Thymus (tissue), 11 donors: ENCODE measurements around the gene KRTAP5-1. TPM values are rescaled to one million over a fixed set of nuclear protein-coding genes. Genes with fewer than 3 reads are reported as not detected.
"Not testable (repeated sequence)": the region's sequence is repeated elsewhere in the genome, so short reads cannot be mapped to it uniquely, and the experiment has no call there.

Experiments
- DNase-seq, 9 donors: peaks; one replicate each; pipeline ENCODE4 v3.0.0-alpha.2; 2013; ENCODE audit warnings: low spot score in 9 of 9, low read depth in 6 of 9, missing footprints in 1 of 9
- H3K27ac ChIP-seq, 2 donors: one replicate each; pipeline ENCODE4 v1.5.1; 2013; ENCODE audit warnings: control low read depth in 1 of 2, low read depth in 1 of 2, low read length in 1 of 2, mild to moderate bottlenecking in 1 of 2, moderate library complexity in 1 of 2
- H3K27me3 ChIP-seq, 2 donors: one replicate each; pipeline ENCODE4 v1.5.1; 2013; ENCODE audit warnings: low read length in 1 of 2; ENCODE audit not compliant: control insufficient read depth in 2 of 2, insufficient read depth in 1 of 2
- H3K36me3 ChIP-seq, 2 donors: one replicate each; pipeline ENCODE4 v1.5.1; 2013; ENCODE audit warnings: low read length in 1 of 2, mild to moderate bottlenecking in 1 of 2, moderate library complexity in 1 of 2; ENCODE audit not compliant: control insufficient read depth in 2 of 2, insufficient read depth in 2 of 2
- H3K4me1 ChIP-seq, 2 donors: one replicate each; pipeline ENCODE4 v1.5.1; 2013; ENCODE audit warnings: low read length in 2 of 2; ENCODE audit not compliant: control insufficient read depth in 2 of 2, insufficient read depth in 2 of 2
- H3K4me3 ChIP-seq, 2 donors: one replicate each; pipeline ENCODE4 v1.5.1; 2013; ENCODE audit warnings: low read length in 2 of 2, control low read depth in 1 of 2, mild to moderate bottlenecking in 1 of 2
- H3K9me3 ChIP-seq, 2 donors: one replicate each; pipeline ENCODE4 v1.5.1; 2013; ENCODE audit warnings: low read length in 1 of 2, mild to moderate bottlenecking in 1 of 2; ENCODE audit not compliant: control insufficient read depth in 2 of 2, insufficient read depth in 1 of 2
- WGBS: extraction: QIAGEN DNeasy Blood & Tissue Kit; methylation state at CpG from one replicate; pipeline ENCODE4 v1.1.7; 2013; 5-methylcytosine and 5-hydroxymethylcytosine counted together
- polyA plus RNA-seq: library from polyadenylated mRNA; stranded (reverse); fragments of 200-250 nt; gene quantifications from one replicate; pipeline ENCODE4 v1.2.3, GENCODE V29; 2013
- total RNA-seq: library from RNA; stranded (reverse); fragments of 120-200 nt; gene quantifications from one replicate; pipeline ENCODE4 v1.2.4, GENCODE V29; 2013
- donor health status: healthy.

KRTAP5-1 gene
- total and polyA plus RNA-seq, 2 donors = not detected

- DNase-seq, H3K4me1 ChIP-seq, H3K36me3 ChIP-seq, H3K4me3 ChIP-seq, H3K27ac ChIP-seq: not testable (repeated sequence)
- peaks cover 0 to 15% of the 10 kb centered on the region in 2 donors for H3K9me3 ChIP-seq
- WGBS = 86% methylated on average over 16 of the region's 16 CpGs
- H3K27me3 ChIP-seq = peaks cover 40 to 47% of the 10 kb centered on the region in 2 donors
These were observed 9.3 kb downstream of the KRTAP5-1 start for GRCh38 chr11:1575756-1576155.

DNA sequence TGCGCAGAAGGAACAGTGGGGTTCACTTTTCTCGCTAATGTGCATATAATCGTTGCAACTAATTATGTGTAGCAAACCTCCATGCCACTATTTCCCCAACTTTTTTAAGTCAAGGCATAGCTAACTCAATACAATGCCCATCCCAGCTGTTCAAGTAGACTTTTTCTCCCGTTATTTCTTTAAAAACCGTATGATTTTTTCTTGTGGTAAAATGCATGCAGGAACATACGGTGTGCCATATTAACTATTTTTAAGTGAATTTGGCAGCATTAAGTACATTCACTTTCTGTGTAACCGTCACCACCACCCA, 10.2 kb downstream of the KRTAP5-1 start:
- Histone ChIP-seq H3K36me3 (no peaks in the 10 kb centered on the region), H3K4me3 (no peak overlapping the region), H3K27me3 (peaks cover 49 to 56% of the 10 kb centered on the region in 2 donors), H3K27ac (no peak overlapping the region), H3K4me1 (peaks cover 7 to 13% of the 10 kb centered on the region in 2 donors), H3K9me3 (peaks cover 0 to 12% of the 10 kb centered on the region in 2 donors)
- WGBS = 24% methylated on average over 7 of the region's 7 CpGs
- no peak for DNase-seq

- WGBS = 2% methylated on average over 64 of the region's 64 CpGs
These were observed 10.7 kb downstream of the KRTAP5-1 start for GRCh38 chr11:1574238-1574932.

DNA sequence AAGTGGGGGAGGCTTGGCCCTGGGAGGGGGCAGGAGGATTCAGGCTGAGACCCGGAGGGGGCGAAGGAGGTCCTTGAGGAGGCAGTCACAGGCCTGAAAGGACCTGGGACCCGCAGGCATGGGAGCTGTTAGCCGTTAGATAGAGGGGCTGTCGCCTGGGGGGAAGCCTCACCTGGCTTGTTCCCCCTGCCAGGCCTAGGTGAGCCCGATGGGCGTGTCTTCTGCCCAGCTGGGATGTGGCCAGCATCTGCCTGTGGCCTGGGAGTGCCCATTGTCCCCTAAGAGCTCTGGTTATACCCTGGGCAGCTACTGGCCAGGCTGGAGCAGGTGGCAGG, 11.2 kb downstream of the KRTAP5-1 start:
- Histone ChIP-seq H3K9me3 (peaks cover 0 to 12% of the 10 kb centered on the region in 2 donors), H3K27ac (peak overlapping the region in 1 of 2 donors; percentile 31), H3K36me3 (no peaks in the 10 kb centered on the region), H3K4me1 (peaks cover 7 to 13% of the 10 kb centered on the region in 2 donors), H3K4me3 (no peak overlapping the region), H3K27me3 (peaks cover 53 to 66% of the 10 kb centered on the region in 2 donors)
- peak in 1 of 9 donors; percentile 19 for DNase-seq
- 8% methylated on average over 7 of the region's 7 CpGs for WGBS

More at GRCh38 chr11:1574238-1574932, 10.7 kb downstream of the KRTAP5-1 start:
- no peaks in the 10 kb centered on the region for H3K36me3 ChIP-seq
- DNase-seq = peak in 2 of 9 donors; percentile 41 to 43
- peaks cover 0 to 12% of the 10 kb centered on the region in 2 donors for H3K9me3 ChIP-seq
- H3K4me3 ChIP-seq = peak overlapping the region in 1 of 2 donors; percentile 36
- H3K4me1 ChIP-seq = peaks cover 7 to 13% of the 10 kb centered on the region in 2 donors
- no peak overlapping the region for H3K27ac ChIP-seq
- H3K27me3 ChIP-seq = peaks cover 52 to 61% of the 10 kb centered on the region in 2 donors

- H3K9me3 ChIP-seq = peaks cover 0 to 7% of the 10 kb centered on the region in 2 donors
- peaks cover 53 to 70% of the 10 kb centered on the region in 2 donors for H3K27me3 ChIP-seq
- DNase-seq = peak in 1 of 9 donors; percentile 8
- peaks cover 7 to 13% of the 10 kb centered on the region in 2 donors for H3K4me1 ChIP-seq
- H3K36me3 ChIP-seq = no peaks in the 10 kb centered on the region
- H3K4me3 ChIP-seq = peak overlapping the region in 1 of 2 donors; percentile 67
- H3K27ac ChIP-seq = peak overlapping the region in 1 of 2 donors; percentile 31
- WGBS = 10% methylated on average over 37 of the region's 37 CpGs
These were observed 11.8 kb downstream of the KRTAP5-1 start for GRCh38 chr11:1573077-1573902.

- peaks cover 53 to 79% of the 10 kb centered on the region in 2 donors for H3K27me3 ChIP-seq
- DNase-seq = peak in 8 of 9 donors; percentile 38 to 84 (median 67)
- peak within 1 kb of the TSS; percentile 20 to 67 for H3K4me3 ChIP-seq
- H3K27ac ChIP-seq = peak within 1 kb of the TSS in 1 of 2 donors; percentile 52
- 2% methylated on average over 124 of the region's 124 CpGs for WGBS
- H3K4me1 ChIP-seq = peaks cover 7 to 13% of the 10 kb centered on the region in 2 donors
- H3K9me3 ChIP-seq = peaks cover 0 to 5% of the 10 kb centered on the region in 2 donors
- no peaks in the 10 kb centered on the region for H3K36me3 ChIP-seq
These were observed 12.6 kb downstream of the KRTAP5-1 start, which contains the start of gene DUSP8 for GRCh38 chr11:1572197-1573076. Gene DUSP8 (minus strand): TSS chr11:1572271. CDS start chr11:1565826, 6,445 bp downstream.

DNA sequence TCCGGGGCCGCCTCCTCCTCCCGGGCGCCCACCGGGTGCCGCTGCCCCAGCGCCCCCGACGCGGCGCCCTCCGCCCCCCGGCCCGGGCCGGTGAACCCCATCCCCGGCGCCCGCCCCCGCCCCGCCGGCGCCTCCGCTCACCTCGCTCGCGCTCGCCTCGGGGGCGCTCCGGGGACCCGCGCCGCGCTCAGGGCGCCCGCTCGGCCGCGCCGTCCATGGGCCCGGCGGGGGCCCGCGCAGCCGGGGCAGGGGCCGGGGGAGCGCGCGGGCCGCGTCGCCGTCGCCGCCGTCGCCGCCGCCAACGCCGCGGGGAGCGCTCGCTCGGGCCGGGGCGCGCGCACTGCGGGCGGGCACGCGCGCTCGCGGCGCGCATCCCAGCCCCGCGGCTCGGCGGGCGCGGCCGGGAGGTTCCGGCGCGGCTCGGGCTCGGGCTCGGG, 13.3 kb downstream of the KRTAP5-1 start:
- Histone ChIP-seq H3K9me3 (peaks cover 0 to 5% of the 10 kb centered on the region in 2 donors), H3K36me3 (no peaks in the 10 kb centered on the region), H3K4me3 (peak overlapping the region in 1 of 2 donors; percentile 67), H3K27me3 (peaks cover 53 to 85% of the 10 kb centered on the region in 2 donors), H3K4me1 (peaks cover 7 to 13% of the 10 kb centered on the region in 2 donors), H3K27ac (peak overlapping the region in 1 of 2 donors; percentile 52)
- 3% methylated on average over 90 of the region's 91 CpGs for WGBS
- no peak for DNase-seq

DNA sequence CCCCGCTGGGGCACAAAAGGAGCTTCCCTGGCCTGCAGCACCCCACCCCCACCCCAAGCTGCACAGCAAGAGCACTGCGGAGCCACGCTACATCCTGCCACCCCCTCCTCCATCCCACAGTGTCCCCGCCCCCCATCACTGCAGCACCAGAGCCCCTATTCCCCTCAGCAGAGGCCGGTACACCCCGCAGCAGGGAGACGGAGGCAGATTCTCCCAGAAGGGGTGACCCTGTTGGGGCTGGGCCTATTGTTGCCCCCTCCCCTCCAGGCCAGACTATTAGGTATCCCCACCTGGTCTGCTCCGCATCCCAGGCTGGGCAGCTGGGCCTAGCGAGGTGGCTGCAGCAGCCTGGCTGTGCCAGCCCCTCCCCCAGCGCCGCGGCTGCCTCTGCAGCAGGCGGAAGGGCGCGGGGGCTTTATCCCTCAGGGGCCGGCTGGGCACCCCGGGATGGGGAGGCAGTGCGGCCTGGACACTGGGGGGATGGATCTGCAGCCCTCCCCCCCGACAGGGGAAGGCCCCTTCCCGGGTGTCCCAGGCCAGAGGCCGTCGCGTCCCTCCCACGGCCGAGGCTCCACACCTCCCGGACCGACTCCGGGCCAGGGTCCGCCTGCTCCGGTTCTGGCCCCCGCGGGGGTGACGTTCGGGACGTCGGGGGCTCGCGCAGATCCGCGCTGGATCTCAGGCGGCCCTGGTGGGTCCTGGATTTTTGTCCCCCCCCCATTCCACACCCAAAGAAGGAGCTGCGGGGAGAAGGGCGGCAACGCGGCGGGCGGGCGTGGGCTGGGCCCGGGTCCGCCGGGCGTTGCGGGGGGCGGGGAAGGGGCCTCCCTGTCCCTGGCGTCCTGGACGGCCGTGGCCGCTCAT, 14.0 kb downstream of the KRTAP5-1 start:
- WGBS = 6% methylated on average over 58 of the region's 58 CpGs
- Histone ChIP-seq H3K4me3 (peak overlapping the region; percentile 20 to 67), H3K27ac (peak overlapping the region in 1 of 2 donors; percentile 52), H3K27me3 (peaks cover 53 to 91% of the 10 kb centered on the region in 2 donors), H3K9me3 (peaks cover 0 to 5% of the 10 kb centered on the region in 2 donors), H3K36me3 (no peaks in the 10 kb centered on the region), H3K4me1 (peaks cover 7 to 13% of the 10 kb centered on the region in 2 donors)
- peak in 3 of 9 donors; percentile 37 to 65 (median 52) for DNase-seq
